ENCODE results near the gene PLEKHG4B.
"Not testable (repeated sequence)": the region's sequence is repeated elsewhere in the genome, so short reads cannot be mapped to it uniquely, and the experiment has no call there.

The PLEKHG4B gene

GRCh38 chr5:218457-219291 lies 126.7 kb downstream of the PLEKHG4B start:
- TF ChIP-seq CTCF (IDR thresholded peaks at IDR 0.05; ENCODE audit: low read depth, low read length, missing control alignments) = peak; percentile 9
- no peak for DNase-seq (ENCODE audit: low read depth)
- peak overlapping the region; percentile 99 for H3K4me3 ChIP-seq (ENCODE audit: low read depth, low read length)

- no peak for TF ChIP-seq CTCF (IDR thresholded peaks at IDR 0.05; ENCODE audit: low read depth, low read length, missing control alignments)
- DNase-seq (ENCODE audit: low read depth) = no peak
- peak overlapping the region; percentile 99 for H3K4me3 ChIP-seq (ENCODE audit: low read depth, low read length)
Observed at GRCh38 chr5:219460-219863, 127.5 kb downstream of the PLEKHG4B start.

- DNase-seq (ENCODE audit: low read depth) = peak; percentile 29
- no peak for TF ChIP-seq CTCF (IDR thresholded peaks at IDR 0.05; ENCODE audit: low read depth, low read length, missing control alignments)
- peak overlapping the region; percentile 99 for H3K4me3 ChIP-seq (ENCODE audit: low read depth, low read length)
Observed at GRCh38 chr5:219991-220390, 128.0 kb downstream of the PLEKHG4B start.

- not testable (repeated sequence) for H3K4me3 ChIP-seq (ENCODE audit: low read depth, low read length); DNase-seq (ENCODE audit: low read depth)
Observed at GRCh38 chr5:222951-223715, 131.2 kb downstream of the PLEKHG4B start.

GRCh38 chr5:223791-224190 lies 131.8 kb downstream of the PLEKHG4B start:
- TF ChIP-seq CTCF (IDR thresholded peaks at IDR 0.05; ENCODE audit: low read depth, low read length, missing control alignments) = no peak
- no peak for DNase-seq (ENCODE audit: low read depth)
- H3K4me3 ChIP-seq (ENCODE audit: low read depth, low read length) = no peak overlapping the region

GRCh38 chr5:225334-225733 lies 133.4 kb downstream of the PLEKHG4B start:
- no peak for DNase-seq (ENCODE audit: low read depth)
- TF ChIP-seq CTCF (IDR thresholded peaks at IDR 0.05; ENCODE audit: low read depth, low read length, missing control alignments) = no peak

GRCh38 chr5:227375-227774 lies 135.4 kb downstream of the PLEKHG4B start:
- DNase-seq (ENCODE audit: low read depth); H3K4me3 ChIP-seq (ENCODE audit: low read depth, low read length): not testable (repeated sequence)

More at GRCh38 chr5:225334-225733, 133.4 kb downstream of the PLEKHG4B start:
- no peak overlapping the region for H3K4me3 ChIP-seq (ENCODE audit: low read depth, low read length)
